A549 (cell line): ENCODE measurements around the gene PHF24.

Experiments used
- CHD4 ChIP-seq: fragments of 200-600 bp; sonication (generic); IDR thresholded peaks from 2 replicates; pipeline ENCODE4 v1.6.1; 2016; ENCODE audit warnings: antibody characterized with exemption, mild to moderate bottlenecking, borderline replicate concordance
- EP300 ChIP-seq, 2 experiments: fragments of >200 bp; sonication (Bioruptor Twin); formaldehyde crosslinking; IDR thresholded peaks; 2 replicates in 1 of 2; 3 replicates in 1 of 2; pipeline ENCODE4 v1.6.1; 2016 to 2017
- POLR2A ChIP-seq: IDR thresholded peaks from 2 replicates; pipeline ENCODE4 v1.6.1; 2012; ENCODE audit warnings: mild to moderate bottlenecking, low read length
- RCOR1 ChIP-seq: fragments of 150-350 bp; IDR thresholded peaks from 2 replicates; pipeline ENCODE4 v1.6.1; 2014; ENCODE audit warnings: antibody characterized with exemption, low read length, low read depth
- TF ChIP-seq, protein P1 (sequence below): fragments of >200 bp; sonication (Bioruptor Twin); formaldehyde crosslinking; IDR thresholded peaks from 3 replicates; pipeline ENCODE4 v1.5.1; 2016

DNA sequence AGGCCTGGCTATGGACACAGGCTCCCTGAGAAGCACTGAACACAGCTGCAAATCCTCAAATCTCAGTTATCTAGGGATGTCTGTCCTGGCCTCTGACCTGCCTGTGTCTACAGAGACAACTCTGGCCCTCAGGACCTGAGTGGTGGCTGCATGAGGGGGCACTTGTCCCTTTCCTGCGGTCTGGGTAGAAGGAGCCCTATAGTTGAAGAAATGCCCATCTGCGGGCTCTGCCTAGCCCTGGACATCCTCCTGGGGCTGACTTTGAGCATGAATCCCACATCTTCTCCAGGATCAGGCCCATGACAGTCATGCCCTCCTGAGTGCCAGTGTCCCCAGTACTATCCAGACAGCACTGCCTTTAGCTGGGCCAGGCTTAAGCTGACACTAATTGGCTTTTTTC, 41.5 kb downstream of the PHF24 start:
- no peak for TF ChIP-seq RCOR1
- TF ChIP-seq, protein P1, sequence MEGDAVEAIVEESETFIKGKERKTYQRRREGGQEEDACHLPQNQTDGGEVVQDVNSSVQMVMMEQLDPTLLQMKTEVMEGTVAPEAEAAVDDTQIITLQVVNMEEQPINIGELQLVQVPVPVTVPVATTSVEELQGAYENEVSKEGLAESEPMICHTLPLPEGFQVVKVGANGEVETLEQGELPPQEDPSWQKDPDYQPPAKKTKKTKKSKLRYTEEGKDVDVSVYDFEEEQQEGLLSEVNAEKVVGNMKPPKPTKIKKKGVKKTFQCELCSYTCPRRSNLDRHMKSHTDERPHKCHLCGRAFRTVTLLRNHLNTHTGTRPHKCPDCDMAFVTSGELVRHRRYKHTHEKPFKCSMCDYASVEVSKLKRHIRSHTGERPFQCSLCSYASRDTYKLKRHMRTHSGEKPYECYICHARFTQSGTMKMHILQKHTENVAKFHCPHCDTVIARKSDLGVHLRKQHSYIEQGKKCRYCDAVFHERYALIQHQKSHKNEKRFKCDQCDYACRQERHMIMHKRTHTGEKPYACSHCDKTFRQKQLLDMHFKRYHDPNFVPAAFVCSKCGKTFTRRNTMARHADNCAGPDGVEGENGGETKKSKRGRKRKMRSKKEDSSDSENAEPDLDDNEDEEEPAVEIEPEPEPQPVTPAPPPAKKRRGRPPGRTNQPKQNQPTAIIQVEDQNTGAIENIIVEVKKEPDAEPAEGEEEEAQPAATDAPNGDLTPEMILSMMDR: no peak
- TF ChIP-seq EP300 (IDR thresholded peaks at IDR 0.05): no peak
- no peak for TF ChIP-seq POLR2A
- no peak for TF ChIP-seq CHD4
